ENCODE measurements around the gene PRSS23.
"Not testable (repeated sequence)": the region's sequence is repeated elsewhere in the genome, so short reads cannot be mapped to it uniquely, and the experiment has no call there.

The PRSS23 gene

DNA sequence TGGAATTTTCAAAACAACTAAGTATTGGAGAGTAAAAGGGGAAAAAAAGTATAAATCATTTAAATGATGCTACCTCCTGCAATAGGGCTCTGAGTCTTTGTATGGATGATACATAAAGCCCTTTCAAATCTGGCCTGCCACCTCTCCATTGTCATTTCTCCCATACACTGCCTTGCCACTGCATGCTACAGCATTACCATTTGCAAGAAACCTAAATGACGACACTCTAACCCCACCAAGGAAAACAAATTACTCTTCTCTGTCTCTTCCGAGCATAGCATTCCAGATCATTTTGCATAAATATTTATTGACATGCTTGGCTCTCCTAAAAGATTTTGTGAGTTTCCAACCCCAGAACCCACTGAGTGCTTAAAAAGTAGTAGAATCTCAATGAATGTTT is 34.5 kb upstream of the PRSS23 start:
- no peak overlapping the region for H3K4me3 ChIP-seq (ENCODE audit: low read depth, low read length)
- TF ChIP-seq, protein P1, sequence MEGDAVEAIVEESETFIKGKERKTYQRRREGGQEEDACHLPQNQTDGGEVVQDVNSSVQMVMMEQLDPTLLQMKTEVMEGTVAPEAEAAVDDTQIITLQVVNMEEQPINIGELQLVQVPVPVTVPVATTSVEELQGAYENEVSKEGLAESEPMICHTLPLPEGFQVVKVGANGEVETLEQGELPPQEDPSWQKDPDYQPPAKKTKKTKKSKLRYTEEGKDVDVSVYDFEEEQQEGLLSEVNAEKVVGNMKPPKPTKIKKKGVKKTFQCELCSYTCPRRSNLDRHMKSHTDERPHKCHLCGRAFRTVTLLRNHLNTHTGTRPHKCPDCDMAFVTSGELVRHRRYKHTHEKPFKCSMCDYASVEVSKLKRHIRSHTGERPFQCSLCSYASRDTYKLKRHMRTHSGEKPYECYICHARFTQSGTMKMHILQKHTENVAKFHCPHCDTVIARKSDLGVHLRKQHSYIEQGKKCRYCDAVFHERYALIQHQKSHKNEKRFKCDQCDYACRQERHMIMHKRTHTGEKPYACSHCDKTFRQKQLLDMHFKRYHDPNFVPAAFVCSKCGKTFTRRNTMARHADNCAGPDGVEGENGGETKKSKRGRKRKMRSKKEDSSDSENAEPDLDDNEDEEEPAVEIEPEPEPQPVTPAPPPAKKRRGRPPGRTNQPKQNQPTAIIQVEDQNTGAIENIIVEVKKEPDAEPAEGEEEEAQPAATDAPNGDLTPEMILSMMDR (IDR thresholded peaks at IDR 0.05; ENCODE audit: low read depth, low read length): no peak

DNA sequence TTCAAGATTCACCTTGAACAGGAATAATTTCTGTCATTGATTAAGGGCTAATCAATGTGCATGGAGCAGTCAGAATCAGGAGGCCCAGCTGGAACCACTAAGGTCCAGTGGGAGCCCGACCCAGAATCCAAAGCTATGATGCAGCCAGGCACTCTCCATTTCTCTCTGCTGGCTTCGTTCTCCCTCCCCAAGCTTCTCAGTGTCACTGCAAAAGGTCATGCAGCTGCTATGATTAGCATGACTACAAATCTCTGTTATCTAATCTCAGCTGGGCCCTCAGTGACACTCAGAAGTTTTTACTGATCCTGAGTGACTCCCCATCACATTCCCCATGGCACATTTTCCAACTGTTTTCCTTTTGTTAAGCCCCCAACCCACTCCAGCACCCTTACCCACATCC is 31.1 kb upstream of the PRSS23 start:
- no peak overlapping the region for H3K4me3 ChIP-seq (ENCODE audit: low read depth, low read length)
- TF ChIP-seq, protein P1 (IDR thresholded peaks at IDR 0.05; ENCODE audit: low read depth, low read length): no peak

DNA sequence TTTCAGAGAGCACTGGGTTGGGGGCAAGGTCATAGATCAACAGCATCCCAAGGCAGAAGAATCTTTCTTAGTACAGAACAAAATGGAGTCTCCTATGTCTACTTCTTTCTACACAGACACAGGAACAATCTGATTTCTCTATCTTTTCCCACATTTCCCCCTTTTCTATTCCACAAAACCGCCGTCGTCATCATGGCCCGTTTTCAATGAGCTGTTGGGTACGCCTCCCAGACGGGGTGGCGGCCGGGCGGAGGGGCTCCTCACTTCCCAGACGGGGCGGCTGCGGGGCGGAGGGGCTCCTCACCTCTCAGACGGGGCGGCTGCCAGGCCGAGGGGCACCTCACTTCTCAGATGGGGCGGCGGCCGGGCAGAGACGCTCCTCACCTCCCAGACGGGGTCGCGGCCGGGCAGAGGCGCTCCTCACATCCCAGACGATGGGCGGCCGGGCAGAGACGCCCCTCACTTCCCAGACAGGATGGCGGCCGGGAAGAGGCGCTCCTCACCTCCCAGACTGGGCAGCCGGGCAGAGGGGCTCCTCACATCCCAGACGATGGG is 29.8 kb upstream of the PRSS23 start:
- H3K4me3 ChIP-seq (ENCODE audit: low read depth, low read length): not testable (repeated sequence)

DNA sequence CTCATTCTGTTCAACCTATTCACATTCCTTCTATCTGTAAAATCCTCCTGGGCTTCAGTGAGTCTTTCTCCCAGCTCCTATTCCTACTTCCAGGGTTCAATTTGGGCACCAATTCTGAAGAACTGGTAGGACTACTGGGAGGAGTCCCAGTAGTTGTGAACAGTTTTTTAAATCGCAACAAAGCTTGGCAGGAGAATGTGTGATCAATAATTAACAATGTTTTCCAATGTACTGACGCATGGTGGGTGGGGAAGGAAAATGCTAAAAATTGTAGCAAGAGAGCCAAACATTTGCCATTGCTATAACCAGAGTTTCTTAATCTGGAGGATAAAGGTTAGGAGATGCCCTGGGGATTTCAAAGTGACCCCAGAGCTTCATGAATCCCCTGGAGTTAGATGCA is 27.3 kb upstream of the PRSS23 start:
- H3K4me3 ChIP-seq (ENCODE audit: low read depth, low read length): no peak overlapping the region
- TF ChIP-seq, protein P1 (IDR thresholded peaks at IDR 0.05; ENCODE audit: low read depth, low read length): no peak

DNA sequence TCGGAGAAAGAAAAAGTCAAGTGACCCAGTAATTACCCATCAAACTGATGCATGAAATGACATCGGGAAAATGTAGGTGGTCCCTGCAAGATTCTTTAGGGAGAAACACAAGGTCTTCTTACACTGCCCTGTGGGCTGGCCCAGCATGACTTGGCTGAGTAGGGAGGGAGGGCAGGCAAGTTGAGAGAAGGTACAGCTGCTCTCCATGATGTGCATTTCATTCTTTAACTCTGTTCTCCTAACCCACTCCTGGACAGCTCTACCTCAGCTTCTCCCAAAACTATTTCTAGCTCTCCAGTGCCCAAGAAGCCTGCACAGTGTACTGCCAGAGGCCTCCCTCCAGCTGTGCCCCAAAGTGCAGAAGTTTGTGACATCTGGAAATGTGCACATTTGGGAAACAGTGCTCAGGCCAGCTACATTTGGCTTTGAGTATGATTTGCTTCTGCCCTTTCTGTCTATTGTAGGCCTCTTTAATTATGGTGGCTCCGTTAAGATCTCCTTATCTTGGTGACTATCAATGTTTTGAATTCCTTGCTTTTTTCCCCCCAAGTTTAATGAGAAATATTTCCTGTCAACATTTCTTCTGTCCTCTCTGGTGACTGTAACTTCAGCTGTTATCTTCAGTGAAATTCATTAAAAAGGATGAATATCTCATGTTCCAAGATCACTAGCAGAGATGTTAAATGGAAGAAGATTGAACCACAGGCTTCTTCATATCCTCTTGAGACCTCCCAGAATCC is 26.7 kb upstream of the PRSS23 start:
- no peak overlapping the region for H3K4me3 ChIP-seq (ENCODE audit: low read depth, low read length)
- TF ChIP-seq, protein P1 (IDR thresholded peaks at IDR 0.05; ENCODE audit: low read depth, low read length): no peak

DNA sequence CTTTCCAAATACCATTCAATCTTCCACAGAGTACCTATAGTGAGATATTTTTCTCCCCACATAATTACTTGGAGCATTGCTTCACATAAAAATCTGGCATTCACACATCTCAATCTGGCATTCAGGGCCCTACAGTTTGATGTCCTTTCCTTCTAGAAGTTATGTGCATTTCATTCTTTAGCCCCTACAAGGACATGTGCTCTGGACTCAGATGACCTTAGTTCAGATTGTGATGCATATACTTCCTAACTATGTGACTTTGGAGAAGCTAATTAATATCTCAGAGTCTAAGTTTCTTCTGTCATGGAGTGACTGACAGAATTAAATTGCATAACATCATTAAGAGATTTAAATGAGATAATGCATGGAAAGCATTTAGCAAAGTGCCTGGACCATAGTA is 25.9 kb upstream of the PRSS23 start:
- H3K4me3 ChIP-seq (ENCODE audit: low read depth, low read length): no peak overlapping the region
- TF ChIP-seq, protein P1 (IDR thresholded peaks at IDR 0.05; ENCODE audit: low read depth, low read length): no peak

DNA sequence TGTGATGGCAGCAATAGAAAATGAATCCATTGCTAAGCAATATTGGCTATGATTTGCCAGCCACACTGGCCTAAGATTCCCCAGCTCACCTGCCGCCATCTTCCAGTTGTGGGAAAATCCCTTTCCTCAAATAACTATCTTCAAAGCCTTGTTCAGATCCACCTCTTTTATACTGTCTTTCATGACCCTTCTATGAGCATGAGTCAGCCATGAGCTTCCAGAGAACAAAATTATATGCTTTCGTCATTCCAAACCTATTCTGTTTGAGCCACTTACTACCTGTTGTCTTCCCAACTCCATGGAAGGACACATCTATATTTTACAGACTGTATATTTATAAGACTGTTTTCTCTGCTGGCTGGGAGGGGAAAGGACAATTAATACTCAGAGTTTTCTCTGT is 25.0 kb upstream of the PRSS23 start:
- TF ChIP-seq, protein P1 (IDR thresholded peaks at IDR 0.05; ENCODE audit: low read depth, low read length): no peak

GRCh38 chr11:86781546-86781945 is 18.8 kb upstream of the PRSS23 start:
- TF ChIP-seq, protein P1 (IDR thresholded peaks at IDR 0.05; ENCODE audit: low read depth, low read length): no peak
- H3K4me3 ChIP-seq (ENCODE audit: low read depth, low read length): no peak overlapping the region

More for the DNA sequence above, 25.0 kb upstream of the PRSS23 start:
- H3K4me3 ChIP-seq (ENCODE audit: low read depth, low read length): no peak overlapping the region

Data from WI38 (cell line).